NCI-H1048 (cell line): ENCODE measurements around the gene RAD51B.

Source experiments
- DNase-seq: peaks from one replicate; lab custom pipeline; 2025; lab: John Stamatoyannopoulos, UW

Gene RAD51B

DNA sequence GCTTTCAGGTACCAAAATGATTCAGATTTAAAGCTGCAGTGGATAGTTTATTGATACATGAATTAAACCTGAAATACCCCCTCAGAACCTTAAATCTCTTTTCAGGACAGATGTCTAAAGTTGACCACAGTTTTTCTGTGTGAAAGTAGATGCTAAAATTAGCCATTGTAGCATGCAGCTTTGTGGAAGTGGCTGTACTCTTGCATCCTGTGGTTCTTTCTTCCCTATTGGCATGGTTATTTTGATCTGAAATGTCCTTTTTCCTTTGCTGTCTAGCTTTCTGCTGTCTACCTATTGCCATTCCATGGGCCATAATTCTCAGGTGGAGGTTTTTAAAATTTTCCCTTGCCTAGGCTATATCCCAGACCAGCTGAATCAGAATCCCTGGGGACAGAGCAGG, 517.7 kb downstream of the RAD51B start:
- DNase-seq = no peak

DNA sequence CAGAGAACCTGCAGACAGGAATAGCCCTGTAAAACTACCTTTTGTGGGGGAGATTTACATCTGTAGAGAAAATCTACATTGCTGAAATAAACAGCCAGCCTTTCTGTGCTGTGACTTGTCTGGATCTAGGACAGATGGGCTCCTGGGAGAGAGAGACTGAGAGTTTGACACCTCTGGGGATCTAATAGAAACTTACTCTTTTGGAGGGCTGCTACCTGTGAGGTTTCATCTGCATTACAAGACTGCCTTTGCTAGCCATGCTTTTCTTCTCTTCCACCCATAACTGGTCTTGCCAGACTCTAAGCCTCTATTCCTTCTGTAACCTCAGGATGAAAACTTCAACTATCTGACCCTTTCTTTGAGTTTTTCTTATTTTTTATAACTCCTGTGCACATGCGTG, 520.7 kb downstream of the RAD51B start:
- no peak for DNase-seq

DNA sequence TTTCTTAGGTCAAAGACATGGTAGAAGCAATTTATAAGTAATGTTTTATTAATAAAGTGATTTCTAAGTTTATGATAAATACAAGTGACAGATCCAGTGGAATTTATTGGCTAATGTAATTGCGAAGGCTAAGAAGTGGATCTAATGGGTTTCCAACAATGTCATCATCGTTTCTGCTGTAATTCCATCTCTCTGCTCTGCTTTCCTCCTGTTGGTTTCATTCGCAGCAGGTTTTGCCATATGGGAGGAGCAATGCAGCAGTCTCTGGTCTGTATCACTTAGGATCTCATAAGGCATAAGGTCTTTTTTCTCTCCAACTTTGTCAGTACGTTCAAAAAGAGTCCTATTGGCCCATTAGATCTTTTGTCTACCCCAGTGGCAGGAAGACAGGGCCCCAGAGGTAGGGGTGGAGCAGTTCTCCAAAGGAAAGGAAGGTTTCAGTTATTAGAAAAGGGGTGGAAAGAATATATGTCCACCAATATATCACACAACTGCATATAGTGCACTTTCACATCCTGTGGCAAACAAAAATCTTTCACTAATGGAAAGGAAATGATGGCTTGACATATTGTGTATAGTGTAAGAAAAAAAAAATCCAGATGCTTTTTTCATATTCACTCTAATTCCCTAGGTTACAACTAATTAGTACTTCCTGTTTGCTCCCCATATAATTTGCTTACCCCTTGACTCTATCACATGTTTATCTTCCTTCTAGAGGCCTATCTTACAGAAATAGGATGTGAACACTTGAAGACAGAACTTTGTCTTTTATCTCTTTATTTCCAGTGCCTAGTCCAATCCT, 522.0 kb downstream of the RAD51B start:
- DNase-seq = no peak

- no peak for DNase-seq
Measured at GRCh38 chr14:68342216-68342763, 522.7 kb downstream of the RAD51B start.

DNA sequence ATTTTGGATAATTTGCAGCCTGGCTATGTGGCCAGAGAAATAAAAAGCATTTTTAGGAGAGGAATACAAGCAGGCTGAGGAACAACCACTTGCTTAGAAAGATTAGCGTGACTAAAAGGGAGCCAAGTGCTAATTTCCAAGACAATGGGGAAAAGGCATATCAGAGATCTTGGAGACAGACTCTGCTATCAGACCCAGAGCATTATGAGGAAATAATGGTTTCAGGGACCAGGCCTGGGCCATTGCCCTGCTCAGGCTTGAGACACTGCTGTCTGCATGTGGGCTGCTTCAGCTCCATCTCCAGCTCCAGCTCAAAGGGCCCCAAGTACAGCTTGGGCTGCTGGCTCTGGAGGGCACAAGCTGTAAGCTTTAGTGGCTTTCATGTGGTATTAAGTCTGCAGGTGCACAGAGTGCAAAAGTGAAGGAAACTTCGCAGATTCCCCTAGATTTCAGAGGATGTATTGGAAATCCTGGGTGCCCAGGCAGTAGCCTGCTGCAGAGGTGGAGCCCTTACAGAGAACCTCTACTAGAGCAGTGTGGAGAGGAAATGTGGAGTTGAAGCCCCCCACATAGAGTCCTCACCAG, 524.0 kb downstream of the RAD51B start:
- DNase-seq = no peak

DNA sequence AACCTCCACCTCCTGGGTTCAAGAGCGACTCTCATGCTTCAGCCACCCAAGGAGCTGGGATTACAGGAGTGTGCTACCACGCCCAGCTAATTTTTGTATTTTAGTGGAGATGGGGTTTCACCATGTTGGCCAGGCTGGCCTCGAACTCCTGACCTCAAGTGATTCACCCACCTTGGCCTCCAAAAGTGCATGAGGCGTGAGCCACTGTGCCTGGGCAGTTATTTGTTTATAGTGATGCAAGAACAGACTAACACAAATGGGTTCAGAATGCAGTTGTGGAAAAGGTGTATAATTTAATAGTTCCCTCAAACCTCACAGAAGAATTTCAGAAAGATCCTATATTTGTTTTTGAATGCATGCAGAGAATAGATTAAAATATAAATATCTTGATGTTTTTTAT, 526.2 kb downstream of the RAD51B start:
- DNase-seq = no peak

- DNase-seq = no peak
Measured at GRCh38 chr14:68346556-68347343, 527.2 kb downstream of the RAD51B start.

- no peak for DNase-seq
Measured at GRCh38 chr14:68349900-68350629, 530.5 kb downstream of the RAD51B start.

DNA sequence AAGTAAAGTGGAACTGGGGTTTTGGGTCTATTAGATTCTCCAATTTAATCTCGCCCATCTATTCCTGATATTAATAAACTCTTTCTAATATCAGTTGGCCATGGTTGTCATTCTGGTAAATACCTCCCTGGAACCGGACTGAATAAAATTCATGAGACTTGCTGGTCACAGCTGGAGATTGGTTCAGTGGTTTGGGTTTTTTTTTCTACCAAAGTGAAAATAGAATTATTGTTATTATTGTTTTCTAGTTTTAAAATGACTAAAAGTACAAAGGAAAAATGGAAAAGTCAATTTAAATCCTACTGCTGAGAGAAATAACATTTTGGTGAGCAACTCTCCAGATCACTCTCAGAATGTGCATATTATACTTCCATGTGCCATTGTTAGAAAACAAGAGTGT, 535.8 kb downstream of the RAD51B start:
- no peak for DNase-seq

DNA sequence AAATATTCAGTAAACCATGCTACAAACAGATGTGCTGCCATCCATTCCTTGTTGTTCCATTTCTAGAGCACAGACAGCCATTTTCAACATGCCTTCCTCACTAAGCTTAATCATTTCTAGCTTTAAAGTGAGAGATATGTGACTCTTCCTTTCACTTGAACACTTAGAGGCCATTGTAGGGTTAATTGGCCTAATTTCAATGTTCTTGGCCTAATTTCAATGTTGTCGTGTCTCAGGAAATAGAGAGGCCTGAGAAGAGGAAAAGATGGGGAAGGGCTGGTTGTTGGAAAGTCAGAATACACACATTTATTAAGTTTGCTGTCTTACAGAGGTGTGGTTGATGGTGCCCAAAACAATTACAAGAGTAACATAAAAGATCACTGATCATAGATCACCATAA, 538.2 kb downstream of the RAD51B start:
- DNase-seq = no peak

- no peak for DNase-seq
Measured at GRCh38 chr14:68358500-68358899, 538.9 kb downstream of the RAD51B start.

DNA sequence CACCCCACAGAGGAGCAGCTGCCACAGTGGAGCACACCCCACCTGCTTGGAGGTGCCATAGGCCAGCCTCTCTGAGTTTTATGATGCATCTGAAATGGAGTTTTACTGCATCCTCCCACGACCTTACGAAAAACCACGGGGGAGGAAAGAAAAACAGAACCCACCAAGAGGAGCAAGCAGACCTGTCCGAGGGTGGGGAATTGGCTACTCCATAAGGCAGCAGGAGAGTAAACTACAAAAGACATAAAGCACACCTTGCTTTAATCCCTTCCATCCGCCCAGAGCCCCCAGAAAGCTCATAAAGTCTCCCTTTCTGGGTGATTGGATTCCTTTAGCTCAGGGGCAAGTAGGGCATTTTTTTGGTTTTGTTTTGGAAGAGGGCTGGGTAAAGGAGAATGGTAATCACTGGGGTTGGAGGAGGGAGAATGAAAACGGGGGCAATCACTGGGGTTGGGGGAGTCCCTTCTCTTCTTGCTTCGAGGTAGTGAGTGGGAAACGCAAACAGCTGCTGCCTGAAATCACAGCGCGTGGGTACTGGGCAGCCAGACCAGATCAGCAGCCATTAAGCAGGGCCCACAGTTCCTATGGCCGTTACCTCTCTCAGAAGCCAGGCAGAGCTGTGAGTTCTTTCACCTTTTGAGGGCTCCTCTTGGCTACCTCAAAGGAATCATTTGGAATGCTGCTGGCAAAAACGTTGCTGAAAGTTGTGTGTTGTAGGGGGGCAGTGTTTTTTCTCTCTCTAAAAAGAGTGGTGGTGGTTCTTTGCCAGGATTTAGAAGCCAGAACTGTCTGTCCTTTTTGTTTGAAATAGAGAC, 539.6 kb downstream of the RAD51B start:
- DNase-seq = no peak

DNA sequence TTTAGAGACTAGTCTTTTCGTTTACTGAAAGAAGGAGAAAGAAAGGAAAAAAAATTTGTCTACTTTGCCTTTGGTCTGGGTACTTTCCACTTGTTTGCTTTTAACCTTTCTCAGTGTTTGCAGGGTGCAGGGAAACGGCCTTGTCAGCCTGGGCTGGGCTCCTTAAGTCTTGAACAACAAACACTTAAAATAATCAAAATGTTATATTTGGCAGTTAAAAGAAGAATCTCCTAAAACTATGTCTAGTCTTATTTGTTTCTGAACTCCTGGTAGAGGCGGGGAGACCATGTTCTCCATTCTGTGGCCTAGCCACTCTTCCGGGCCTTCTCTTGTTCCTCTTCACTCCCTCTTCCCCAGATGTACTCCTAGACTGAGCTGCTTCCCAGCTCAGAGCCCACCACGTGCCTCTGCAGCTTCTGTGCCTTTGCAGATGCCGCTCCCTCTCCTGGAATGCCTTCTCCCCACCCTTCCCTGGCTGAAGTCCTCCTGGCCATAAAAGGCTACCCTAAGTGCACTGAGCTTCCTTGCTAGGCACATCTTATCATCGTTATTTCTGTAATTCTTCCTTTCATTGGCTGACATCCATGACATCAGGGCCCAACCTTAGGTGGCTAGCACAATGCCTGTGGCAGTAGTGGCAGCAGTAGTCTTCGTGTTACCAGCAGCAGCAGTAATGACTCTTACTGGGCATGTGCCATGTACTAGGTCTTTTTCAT, 540.4 kb downstream of the RAD51B start:
- DNase-seq = no peak

DNA sequence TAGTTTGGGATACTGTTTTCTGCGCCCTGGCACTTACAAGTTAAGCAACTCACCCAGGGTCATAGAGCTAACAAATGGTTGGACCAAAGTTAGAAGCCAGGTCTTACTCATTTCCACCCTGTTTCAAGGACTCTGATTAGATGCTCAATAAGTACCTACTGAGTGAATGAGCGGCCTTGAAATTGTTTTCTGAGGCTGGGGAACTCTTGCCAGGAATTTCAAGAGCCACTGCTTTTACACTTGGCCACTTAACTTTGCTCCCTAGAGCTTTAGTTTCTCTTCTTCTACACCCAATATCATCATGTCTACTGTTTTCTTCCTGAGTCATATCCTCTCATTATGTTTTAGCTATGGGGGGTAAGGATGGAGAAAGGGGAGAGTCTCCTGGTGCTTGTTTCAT, 541.7 kb downstream of the RAD51B start:
- DNase-seq = no peak

DNA sequence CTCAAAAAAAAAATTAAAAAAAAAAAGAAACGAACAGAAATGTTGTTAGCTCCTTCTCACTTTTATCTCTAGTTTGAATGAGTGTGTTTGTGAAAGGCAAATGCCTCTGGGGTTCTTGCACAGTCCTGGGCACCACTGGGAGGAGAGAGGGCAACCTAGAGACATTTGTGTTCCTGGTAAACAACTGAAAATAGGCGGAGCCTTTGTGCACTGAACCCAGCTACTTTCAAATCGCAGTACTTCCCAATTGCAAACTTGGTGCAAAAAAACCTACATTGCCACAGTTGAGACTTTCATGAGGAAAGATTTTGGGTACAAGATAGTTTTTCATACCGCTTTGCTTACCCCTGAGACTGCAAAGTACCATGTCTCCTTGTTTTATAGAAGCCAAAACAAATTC, 543.3 kb downstream of the RAD51B start:
- no peak for DNase-seq

DNA sequence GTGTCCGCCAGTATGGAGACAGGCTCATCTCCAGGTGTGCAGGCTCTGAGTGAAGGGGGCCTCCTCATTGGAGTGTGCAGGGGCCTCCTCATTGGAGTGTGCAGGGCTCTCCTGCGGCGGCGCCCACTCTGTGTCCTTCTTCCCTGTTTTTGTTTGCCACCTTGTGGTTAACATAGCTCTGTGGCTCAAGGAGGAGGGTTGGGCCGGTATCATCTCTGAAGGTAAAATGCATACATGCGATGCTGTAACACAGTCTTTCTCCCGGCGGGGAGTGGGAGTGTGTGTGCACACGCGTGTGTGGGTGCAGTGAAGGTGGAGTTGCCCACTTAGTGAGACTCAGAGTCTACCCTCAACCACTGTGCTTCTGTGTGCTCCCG, 543.9 kb downstream of the RAD51B start:
- DNase-seq = no peak

GRCh38 chr14:68363843-68364767, 544.5 kb downstream of the RAD51B start:
- DNase-seq = no peak

DNA sequence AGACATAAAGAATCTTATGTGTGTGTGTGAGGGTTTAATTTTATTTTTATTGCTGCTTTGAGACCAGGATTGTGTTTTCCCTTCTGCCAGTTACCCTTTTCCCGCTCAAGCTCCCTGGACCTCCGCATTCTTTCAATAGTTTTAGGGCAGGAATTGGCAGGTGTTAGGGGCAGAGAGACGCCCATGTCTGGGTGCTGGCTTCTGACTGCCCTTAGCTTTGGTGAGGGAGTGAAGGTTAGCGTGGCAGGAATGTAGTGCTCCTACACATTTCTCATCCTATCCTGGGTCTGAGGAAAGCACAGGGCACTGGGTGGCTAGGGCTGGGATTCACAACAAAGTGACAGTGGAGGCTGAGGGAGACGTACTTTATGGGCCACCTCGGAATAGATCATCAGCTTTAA, 545.2 kb downstream of the RAD51B start:
- no peak for DNase-seq

GRCh38 chr14:68365228-68365627, 545.6 kb downstream of the RAD51B start:
- DNase-seq = no peak

GRCh38 chr14:68366656-68367055, 547.1 kb downstream of the RAD51B start:
- DNase-seq = no peak
